NCI-H2029 (cell line): ENCODE results near the gene SEC11A.
"Not testable (repeated sequence)": the region's sequence is repeated elsewhere in the genome, so short reads cannot be mapped to it uniquely, and the experiment has no call there.

Experiments
- DNase-seq: peaks from one replicate; lab custom pipeline; 2025; lab: John Stamatoyannopoulos, UW

The SEC11A gene

DNA sequence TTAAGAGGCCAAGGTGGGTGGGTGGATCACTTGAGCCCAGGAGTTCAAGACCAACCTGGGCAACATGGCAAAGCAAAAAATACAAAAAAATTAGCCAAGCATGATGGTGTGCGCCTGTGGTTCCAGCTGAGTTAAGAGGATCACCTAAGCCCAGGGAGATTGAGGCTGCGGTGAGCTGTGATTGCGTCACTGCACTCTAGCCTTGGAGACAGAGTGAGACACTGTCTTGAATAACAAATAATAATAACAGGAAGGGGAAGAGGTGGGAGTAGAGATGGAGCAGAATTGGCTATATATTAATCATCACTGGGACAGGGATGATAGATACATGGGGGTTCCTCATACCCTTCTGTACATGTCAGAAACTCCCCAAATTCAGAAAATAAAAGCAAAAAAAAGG is 34.1 kb downstream of the SEC11A start:
- DNase-seq = no peak

DNA sequence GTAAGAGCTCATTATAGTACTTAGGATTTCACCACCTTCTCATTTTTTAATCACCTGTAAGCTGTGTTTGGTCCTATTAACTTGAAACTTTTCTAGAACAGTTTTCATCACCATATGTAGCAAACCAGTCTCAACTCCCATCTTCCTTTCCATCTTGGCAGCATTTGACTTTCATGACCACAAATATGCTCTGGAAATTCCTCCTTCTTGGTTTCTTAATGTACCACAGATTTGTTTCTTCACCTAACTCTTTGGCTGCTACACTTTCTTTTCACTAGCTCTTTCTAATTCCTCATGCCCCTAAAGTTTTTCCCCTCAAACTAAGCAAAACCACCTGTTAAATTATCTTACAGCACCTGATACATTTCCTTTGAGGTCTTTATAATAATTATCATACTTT is 44.7 kb downstream of the SEC11A start:
- DNase-seq = no peak

DNA sequence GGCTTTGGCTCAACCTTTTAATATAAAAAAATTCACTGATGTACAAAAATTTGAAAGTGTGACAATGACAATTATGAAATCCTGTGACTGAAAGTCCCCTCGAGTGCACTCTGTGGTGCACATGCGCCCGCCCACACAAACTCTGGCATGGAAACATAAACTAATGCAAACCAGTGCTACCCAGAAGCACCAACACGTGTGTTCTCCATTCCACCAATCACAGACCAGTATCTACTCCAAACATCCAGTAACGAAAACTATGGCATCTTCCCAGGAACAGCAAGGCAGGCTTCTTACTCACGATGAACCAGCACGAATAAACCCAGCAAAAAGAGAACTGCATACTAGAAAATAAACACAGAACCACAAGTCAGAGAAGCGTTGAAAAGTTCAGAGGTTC is 46.2 kb downstream of the SEC11A start:
- DNase-seq = no peak

DNA sequence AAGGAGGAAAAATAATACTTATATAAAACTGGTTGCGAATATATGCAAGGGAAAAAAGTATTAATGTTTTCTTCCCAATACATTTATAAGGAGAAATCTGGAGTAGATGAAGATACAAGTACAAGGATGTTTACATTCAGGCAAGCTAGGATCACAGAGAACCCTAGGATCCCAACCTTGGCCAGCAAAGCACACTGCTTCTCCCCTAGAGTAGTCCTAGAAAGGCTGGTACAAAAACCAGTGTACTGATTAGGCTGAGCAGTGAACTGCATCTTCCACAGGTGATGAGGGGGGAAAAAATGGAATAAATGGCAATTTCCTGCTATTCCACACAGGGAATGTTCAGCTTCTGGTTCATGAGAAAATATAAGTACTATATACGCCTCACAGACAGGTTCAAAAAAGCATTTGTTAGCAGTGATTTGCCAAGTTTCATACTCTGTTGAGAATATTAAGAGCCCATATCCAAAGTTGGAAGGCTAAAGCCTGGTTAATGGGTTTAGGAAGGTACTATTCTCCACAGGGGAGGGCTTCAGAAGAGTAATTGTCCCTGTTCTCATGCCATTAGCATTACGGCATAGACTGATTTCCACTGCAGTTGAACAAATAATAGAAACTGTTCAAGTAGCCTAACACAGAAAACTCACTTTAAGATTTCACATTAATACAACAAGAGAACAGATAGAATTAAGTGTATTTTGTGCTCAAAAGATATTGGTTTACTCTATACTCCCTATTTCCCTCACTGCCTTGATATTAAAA is 47.5 kb downstream of the SEC11A start:
- DNase-seq = no peak

DNA sequence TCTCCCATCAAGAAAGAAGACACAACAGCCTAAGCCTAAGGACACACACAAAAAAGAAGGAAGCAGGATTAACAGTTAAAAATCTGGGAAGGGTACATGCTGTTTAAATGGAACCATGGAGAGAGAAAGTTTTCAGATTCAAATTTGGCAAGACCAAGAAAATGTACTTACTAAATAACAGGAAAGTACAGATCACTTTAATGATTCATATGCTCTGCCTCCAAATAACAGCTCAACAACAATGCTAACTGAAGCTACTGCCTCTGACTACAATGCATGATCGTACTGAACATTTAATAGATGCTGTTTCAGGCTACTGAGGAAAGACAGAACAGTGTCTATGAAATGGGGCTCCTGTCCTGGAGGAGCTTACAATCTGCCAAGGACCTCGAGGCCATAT is 49.6 kb downstream of the SEC11A start:
- DNase-seq = no peak

DNA sequence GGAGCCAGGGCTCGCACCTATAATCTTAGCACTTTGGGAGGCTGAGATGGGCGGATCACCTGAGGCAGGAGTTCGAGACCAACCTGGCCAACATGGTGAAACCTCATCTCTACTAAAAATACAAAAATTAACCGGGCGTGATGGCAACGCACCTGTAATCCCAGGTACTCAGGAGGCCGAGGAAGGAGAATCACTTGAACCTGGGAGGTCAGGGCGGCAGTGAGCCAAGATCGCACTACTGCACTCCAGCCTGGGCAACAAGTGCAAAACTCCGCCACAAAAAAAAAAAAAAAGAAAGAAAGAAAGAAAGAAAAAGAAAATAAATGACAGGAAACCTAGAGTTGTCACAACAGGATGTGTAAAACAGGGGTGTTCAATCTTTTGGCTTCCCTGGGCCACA is 54.9 kb downstream of the SEC11A start:
- no peak for DNase-seq

DNA sequence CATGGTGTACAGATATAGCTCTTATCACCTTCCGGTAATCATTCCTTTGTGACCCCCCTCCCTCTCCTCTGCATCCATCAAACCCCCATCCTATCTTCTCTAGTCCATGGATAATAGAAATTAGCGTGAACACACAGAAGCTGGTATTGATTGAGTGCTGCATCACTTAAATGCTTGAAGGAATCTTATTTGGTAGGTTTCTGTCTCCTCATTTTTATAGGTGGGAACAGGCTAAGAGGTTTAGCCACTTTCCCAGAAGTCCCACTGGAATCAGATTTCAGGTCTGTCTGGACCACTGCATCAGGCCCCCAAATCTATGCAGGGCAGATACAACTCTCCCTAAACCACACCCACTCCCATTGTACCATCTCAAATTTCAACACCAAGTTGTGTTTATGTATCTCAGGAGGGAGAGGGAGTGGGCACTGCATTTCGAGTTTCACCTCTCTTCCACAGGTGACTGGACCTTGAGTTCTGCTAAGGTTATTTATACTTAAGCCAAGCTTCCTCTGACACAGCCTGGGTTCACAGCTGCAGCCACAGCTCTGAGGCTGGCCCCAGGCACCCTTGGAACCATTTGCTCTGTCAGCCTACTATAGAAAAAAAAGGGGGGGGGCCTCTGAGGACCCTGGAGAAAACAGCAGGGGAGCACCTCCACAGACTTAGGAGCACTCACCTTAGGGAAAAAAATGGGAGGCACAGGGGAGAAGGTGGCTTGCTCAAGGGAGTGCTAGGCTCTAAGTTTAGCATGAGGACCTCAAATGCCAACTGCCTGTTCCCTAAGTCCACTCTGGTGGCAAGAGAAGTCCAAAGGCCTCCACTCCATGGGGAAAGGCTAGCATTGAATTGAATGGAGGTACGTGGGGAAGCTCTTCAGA is 55.8 kb downstream of the SEC11A start:
- DNase-seq = no peak

DNA sequence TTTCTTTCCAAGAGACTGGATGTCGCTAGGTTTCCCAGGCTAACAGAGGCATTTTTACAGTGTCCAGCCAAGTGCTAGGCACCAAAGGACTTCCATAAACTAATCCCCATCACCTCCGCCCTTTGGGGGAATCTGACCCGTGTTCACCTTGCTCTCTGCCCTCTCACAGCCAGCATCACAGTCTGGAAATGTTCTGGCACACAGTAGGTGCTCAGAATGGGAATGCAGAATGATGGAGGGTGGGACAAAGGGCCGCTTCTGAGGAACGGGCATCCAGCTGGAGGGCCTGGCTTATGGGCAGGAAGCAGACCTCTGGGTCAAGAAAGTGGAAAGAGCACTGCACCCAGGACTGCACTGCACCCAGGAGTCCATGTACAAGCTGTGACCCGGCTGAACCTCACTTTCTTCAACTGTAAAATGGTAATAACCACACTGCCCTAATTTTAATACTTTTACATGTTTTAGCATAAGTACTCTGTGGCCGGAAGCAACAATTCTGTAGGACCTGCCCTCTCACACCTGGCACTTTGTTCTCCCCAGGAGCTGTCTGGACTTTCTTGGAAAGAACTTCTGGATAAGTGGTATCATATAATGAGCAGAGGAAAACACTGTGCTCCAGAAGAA is 57.0 kb downstream of the SEC11A start:
- no peak for DNase-seq

DNA sequence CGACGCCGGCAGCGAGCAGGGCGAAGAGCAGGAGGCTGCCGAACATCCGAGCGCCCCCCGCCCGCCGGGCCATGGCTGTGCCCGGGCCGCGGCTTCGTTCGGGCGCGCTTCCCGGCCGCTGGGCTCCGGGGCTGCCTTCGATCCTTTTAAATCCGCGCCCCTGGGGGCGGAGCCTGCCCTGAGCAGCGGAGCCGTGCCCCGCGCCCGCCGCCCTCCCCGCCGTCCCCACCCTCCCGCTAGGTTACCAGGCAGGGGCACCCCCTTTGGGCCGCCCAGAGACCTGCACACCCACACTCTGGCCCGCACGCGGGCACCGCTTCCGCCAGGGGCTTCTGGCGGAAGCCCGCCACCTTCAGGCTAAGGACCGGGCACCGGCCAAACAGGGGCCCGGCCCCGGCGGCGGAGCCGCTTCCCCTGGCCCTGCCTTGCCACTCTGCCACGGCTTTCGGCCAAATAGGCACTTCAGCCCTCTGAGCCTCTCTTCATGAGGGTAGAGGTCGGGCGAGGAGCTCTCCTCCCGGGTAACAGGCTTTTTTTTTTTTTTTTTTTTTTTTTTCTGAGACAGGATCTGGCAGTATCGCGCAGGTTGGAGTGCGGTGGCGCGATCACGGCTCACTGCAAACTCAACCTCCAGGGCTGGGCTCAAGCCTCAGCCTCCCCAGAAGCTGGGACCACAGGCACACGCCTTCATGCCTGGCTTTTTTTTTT is 57.7 kb downstream of the SEC11A start, which contains the start of gene NMB:
Gene NMB, minus strand, starts transcription at position 120 of the 708 bp plus-strand sequence. Its CDS starts 47 bp downstream, at position 73.
- DNase-seq = peak; percentile 53

DNA sequence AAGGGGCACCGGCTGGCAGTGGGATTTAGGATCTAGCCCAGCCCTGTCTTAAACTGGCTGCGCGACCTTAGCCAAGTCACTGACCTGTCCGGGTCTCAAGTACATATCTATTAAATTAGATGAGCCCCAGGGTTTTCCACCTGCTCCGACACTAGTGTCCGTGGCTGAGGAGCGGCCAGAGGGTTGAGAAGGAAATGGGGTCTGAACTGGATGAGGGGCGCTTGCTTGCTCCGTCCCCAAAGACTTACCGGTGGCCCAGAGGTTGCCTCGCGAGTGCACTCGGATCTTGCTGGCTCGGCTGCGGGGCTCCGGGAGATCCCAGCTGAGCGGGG is 58.2 kb downstream of the SEC11A start:
- DNase-seq = no peak

DNA sequence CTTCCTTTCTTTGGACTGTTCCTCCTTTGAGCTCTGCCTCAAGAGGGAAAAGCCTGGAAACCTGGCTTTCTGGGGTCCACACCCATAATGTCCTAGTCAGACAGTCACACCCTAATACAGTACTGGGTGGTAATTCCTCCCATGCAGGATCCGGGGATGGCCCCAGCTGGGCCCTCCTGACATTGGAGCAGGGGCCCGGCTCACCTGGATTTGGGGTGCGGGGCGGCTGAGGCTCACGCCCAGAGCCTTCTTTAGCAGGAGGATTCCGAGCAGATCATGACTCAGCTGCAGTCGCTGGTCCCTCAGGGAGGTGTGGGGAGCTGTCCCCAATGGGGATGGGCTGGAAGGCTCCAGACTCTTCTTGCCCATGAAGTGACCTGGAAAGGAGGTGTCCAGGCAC is 59.0 kb downstream of the SEC11A start:
- no peak for DNase-seq

DNA sequence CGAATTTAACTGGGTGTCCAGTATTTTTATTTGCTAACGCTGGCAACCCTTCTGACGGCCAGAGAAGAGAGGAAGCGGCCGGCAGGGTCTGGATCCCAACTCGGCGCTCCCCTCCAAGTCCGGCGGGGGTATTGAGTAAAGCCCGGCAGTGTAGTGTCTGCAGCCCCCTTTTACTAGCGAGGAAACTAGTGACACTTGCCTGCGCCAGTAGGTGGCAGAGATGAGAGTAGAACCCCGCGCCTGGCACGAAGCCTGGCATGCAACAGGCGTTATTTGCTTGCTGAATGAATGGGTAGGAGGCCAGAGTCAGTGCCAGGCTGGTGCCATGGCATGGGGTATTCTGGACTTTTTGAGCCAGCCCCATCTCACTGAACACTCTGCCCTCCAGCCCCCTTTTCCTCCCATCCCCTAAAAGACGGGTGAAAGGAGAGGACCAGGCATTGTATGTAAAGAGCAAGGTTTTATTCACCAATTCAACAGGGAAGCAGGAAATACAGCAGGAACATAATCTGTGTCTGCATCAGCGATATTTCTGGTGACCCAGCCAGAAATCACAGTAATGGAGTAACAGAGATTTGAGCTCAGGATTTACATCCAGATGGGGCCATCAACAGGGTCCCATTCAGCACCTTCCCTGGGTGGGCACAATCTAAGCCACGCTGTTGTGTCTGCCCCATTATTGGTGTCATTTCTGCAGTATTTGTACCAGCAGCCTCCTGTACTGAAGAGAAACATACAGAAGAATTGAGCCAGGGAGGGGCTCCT is 61.1 kb downstream of the SEC11A start:
- peak; percentile 41 for DNase-seq

DNA sequence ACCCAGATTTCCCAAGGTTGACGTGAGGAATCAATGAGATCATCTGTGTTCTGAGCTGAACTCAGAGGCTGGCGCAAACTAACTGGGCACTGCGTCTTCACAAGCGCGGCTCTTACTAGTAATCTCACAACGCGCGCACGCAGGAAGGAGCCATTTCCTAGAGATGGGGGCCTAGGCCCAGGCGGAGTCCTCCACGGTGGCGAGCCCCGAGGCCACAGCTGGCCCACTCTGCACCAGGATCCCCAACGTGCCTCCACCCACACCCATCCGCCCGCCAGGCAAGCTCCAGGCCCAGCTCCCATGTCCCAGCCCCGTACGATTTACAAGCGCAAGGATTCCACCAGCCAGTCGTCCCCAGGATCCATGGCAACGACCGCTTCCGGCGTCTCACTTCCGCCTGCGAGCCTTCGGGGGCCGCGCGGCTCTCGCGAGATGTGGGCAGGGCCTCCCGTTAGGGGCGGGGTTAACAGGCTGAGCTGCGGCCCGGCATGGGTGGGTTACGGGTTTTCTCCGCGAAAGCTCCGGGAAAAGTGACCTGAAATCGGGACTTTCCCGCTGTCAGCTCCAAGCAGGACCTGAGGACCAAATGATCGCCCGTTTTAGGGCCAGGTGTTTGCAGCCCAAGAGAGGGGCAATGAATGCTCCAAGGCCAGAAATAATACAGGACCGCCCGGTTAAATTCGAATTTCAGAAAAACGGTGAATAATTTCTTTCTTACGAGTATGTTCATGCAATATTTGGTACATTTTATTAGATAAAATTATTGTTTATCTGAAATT is 61.8 kb downstream of the SEC11A start, which contains the start of gene WDR73:
Gene WDR73, minus strand, starts transcription at position 374 of the 779 bp plus-strand sequence. Its CDS starts 9 bp downstream, at position 365.
- peak; percentile 67 for DNase-seq

DNA sequence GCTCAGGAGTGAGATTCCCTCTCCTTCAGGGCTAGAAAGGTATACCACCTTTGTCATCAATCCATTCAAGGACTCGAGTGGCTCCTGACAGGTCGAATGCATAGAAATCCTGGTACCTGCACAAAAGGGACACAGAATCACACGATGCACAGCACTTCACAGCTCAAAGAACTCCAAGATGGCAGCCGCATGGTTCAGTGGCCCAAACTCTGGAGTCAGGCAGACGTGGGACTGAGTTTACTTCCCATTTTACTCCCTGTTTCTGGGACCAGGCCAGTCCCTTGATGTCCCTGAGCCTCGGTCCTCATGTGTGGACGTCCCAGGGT is 62.4 kb downstream of the SEC11A start:
- no peak for DNase-seq

DNA sequence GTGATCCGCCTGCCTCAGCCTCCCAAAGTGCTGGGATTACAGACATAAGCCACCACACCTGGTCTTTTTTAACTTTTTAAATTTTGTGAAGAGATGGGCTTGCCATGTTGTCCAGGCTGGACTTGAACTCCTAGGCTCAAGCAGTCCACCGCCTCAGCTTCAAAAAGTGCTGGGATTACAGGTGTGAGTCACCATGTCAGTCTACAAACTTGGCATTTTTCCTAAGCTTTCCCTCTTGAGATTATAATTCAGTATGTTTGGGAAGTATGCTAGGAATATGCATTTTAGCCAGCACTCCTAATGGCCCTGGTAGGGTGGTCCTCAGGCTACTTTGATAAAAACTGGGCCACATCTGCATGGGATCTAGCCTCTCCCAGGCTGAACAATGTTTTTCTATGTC is 66.2 kb downstream of the SEC11A start:
- DNase-seq = no peak

DNA sequence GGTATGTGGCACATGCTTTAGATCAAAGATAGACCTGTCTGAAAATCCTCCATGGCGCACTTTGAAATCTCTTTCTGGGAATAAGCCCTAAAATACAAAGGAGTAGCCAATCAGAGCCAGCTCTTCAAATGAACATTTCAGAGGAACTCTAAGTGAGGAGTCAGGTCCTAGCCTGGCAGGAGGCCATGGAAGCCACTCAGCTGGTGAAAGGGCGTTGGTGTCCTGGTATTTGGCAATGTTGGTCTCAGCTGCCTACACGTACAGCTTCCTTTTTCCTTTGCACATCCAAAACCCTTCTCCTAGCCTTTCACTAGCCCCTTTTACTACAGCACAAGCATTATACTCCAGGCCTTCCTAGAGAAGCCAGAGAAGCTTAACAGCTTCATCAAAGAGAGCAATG is 67.4 kb downstream of the SEC11A start:
- no peak for DNase-seq

DNA sequence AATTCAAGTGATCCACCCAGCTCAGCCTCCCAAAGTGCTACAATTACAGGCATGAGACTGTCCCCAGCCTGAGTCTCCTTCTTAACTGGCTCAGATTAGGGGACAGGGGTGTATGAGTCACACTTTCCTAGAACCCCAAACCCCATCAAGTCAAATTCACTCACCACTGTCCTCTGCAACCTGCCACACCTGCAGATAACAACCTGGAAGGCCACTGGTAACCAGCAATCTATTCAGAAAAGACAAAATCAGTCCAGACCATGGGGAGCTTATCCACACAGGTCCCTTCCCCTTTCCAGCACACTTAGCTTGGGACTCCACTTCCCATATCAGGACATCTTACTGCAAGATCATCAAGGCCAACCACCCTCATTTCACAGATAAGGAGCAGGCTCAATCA is 68.2 kb downstream of the SEC11A start:
- DNase-seq = no peak

DNA sequence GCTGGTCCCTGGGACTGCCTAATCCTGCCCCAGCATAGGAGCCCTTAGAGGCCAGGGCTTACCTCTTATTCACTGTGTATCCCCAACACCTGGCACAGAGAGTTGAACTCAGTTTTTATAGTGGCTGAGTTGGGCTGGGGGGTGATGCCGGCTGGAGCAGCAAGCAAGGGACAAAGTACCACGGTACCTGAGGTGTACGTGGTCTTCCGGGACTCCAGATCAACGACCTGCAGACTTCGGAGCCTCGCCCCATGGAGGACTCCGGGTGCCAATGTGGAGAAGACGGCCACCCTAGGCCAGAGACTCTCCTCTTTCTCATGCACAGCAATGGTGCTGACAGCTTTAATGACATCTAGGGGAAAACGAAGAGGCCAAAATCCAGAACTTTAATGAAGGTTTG is 69.9 kb downstream of the SEC11A start:
- DNase-seq = no peak

DNA sequence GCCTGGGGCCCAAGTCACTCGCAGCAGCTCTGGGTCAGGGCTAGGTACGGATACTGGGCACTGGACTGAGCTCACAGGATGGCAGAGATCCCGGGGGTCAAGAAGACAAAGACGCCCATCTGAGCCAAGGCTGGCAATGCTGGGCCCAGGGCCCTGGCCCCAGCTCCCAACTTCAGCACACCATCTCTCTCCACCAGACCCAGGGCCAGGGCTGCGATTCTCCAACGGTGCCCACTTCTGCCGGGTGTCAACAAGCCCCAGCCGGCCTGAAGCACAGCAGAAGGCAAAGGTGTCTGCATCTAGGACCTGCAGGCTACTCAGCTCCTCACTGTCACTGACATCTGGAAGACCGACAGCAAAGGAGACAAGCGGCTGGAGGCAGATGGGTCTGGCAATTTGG is 70.4 kb downstream of the SEC11A start:
- DNase-seq = no peak

DNA sequence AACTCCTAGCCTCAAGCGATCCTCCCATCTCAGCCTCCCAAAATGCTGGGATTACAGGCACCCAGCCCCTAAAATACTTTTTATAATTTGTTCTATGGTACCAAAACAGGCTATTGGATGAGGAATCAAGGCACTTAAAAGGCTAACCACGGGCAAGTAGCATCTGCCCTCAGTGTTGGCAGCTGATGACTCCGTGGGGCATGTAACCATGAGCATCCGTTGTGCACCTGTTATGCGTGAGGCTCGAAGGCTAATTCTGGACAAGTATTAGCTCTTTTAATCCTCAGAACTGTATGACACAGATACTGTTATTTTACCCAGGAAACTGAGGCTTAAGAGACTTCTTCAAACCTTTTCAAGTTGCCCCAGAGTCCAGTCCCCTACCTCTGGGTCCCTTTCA is 72.1 kb downstream of the SEC11A start:
- DNase-seq = no peak

DNA sequence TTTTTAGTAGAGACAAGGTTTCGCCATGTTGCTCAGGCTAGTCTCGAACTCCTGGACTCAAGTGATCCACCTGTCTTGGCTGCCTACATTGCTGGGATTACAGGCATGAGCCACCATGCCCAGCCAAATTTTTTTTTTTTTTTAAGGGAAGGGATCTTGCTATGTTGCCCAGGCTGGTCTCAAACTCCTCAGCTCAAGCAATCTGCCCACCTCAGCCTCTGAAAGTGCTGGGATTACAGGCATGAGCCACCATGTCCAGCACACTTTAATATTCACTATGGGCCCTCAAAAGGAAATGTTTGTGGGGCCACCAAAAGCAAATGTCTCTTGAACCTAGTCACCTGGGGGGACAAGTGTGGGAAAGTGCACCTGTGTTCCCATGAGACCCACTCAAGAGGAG is 73.3 kb downstream of the SEC11A start:
- DNase-seq = not testable (repeated sequence)
